ENCODE data around the gene TRAF4.

Gene TRAF4

DNA sequence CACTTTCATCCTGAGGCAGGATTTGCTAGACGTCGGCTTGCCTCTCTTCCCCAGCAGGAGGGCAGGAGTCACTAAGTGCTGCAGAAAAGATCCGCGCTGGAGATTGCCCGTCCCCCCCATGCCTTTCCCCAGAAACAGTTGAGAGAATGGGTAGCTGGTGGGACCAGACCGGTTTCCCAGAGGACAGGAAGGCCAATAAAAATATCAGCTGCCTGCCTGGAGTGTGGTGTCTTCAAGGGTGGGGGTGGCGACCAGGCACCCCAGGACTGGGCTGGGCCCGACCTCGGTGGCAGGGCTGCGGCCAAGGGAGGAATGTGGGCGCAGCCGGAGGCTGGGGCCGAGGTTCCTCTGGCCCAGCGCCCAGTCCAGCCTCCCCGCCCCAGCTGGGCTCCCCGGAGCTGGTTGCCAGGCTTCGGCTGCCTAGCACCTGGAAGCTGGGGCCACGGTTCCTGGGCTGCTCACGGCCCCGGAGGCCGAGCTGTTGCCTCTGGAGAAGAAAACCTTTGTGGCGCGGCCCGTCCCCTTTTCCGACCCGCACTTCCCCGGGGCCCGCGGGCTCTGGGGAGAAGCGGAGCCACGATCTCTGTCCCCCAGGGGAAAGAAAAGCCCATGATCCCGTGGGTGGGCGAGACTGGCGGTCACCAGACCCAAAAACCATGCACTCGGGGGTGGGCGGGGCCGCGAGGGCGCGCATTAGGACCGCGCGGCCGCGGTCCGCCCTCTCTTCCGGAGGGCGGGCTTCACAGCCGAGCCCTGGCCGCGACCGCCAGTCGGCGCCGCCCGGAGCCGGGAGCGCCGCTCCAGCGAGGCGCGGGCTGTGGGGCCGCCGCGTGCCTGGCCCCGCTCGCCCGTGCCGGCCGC, at the start of gene TRAF4:
Gene TRAF4, plus strand, starts transcription at position 769 of the 861 bp plus-strand sequence. CDS start 102 bp downstream, outside the sequence.
- H3K4me3 ChIP-seq (replicated peaks in 1 of 2; ENCODE audit: low read depth in 2 of 2, low read length in 2 of 2): peak within 1 kb of the TSS; percentile 68 to 82
- TF ChIP-seq, protein P1, sequence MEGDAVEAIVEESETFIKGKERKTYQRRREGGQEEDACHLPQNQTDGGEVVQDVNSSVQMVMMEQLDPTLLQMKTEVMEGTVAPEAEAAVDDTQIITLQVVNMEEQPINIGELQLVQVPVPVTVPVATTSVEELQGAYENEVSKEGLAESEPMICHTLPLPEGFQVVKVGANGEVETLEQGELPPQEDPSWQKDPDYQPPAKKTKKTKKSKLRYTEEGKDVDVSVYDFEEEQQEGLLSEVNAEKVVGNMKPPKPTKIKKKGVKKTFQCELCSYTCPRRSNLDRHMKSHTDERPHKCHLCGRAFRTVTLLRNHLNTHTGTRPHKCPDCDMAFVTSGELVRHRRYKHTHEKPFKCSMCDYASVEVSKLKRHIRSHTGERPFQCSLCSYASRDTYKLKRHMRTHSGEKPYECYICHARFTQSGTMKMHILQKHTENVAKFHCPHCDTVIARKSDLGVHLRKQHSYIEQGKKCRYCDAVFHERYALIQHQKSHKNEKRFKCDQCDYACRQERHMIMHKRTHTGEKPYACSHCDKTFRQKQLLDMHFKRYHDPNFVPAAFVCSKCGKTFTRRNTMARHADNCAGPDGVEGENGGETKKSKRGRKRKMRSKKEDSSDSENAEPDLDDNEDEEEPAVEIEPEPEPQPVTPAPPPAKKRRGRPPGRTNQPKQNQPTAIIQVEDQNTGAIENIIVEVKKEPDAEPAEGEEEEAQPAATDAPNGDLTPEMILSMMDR (IDR thresholded peaks at IDR 0.05; ENCODE audit: low read depth, low read length): peak; percentile 14

GRCh38 chr17:28698253-28698941, 45.4 kb upstream of the TRAF4 start:
- no peak for DNase-seq (ENCODE audit: low read depth in 2 of 2)
- TF ChIP-seq, protein P1 (IDR thresholded peaks at IDR 0.05; ENCODE audit: low read depth, low read length): no peak
- no peak overlapping the region for H3K4me3 ChIP-seq (replicated peaks in 1 of 2; ENCODE audit: low read depth in 2 of 2, low read length in 2 of 2)

More for the DNA sequence above, at the start of gene TRAF4:
- peak; percentile 83 to 86 for DNase-seq (ENCODE audit: low read depth in 2 of 2)

- TF ChIP-seq, protein P1 (IDR thresholded peaks at IDR 0.05; ENCODE audit: low read depth, low read length): no peak
- DNase-seq (ENCODE audit: low read depth in 2 of 2): no peak
- no peak overlapping the region for H3K4me3 ChIP-seq (replicated peaks in 1 of 2; ENCODE audit: low read depth in 2 of 2, low read length in 2 of 2)
Measured at GRCh38 chr17:28700278-28700677, 43.5 kb upstream of the TRAF4 start.

DNA sequence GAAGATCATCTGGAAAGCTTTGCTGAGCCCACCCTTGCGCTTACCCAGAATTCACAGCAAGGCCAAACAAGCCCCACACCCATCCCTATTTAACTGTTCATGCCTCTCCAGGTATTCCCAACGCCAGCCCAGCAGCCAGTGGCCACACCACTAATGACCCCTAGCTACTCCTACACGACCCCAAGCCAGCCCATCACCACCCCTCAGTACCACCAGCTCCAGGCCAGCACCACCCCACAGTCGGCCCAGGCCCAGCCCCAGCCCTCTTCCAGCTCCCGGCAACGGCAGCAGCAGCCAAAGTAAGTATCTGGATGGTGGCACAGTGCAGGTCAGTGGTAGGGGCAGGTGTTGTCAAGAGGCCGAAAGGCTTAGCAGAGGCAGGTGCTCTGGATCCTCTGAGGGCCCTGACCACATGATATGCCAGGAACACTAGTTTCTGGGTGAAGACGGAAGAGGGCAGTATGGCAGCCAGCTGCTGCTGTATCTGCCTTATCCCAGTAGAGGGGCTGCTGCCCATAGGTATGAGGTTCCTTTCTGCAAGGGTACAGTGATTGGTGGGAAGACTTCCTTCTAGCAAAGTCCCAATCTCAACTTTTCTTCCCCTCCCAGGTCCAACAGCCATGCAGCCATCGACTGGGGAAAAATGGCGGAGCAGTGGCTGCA, 42.9 kb upstream of the TRAF4 start:
- TF ChIP-seq, protein P1 (IDR thresholded peaks at IDR 0.05; ENCODE audit: low read depth, low read length): no peak
- no peak overlapping the region for H3K4me3 ChIP-seq (replicated peaks in 1 of 2; ENCODE audit: low read depth in 2 of 2, low read length in 2 of 2)
- DNase-seq (ENCODE audit: low read depth in 2 of 2): no peak

DNA sequence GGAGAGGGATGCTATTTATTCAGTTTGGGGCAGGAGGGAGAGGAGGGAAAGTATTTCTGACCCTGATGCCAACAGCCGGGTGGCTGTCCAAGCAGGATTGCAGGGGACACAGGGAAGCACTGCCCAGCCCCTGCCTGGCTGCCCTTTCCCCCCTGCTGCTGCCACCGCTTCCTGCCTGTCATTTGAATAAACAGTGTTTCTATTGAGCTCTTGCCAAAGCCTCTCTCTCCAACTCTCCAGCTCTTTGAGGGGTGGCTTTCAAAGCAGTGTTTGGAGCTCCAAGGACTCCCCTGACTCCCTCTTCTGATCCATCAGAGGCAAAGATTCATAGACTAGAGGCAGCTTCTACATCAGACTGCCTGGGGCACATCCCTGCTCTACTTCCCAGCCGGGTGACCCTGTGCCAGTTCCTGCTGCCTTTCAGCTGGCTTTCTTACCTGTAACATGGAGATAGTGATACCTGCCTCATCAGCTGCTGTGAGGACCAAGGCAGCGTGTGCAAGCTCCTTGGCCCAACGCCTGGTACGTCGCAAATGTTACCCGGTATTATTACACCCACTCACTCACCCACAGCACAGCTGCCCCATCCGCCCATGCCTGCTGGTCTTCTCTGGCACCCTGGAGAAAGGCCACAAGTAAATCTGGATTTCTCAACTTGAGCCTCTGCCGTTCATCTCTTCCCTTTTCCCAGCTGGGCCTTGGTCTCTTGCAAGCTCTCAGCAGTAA, 41.6 kb upstream of the TRAF4 start:
- H3K4me3 ChIP-seq (replicated peaks in 1 of 2; ENCODE audit: low read depth in 2 of 2, low read length in 2 of 2): no peak overlapping the region
- DNase-seq (ENCODE audit: low read depth in 2 of 2): no peak
- TF ChIP-seq, protein P1 (IDR thresholded peaks at IDR 0.05; ENCODE audit: low read depth, low read length): no peak

- no peak for DNase-seq (ENCODE audit: low read depth in 2 of 2)
- TF ChIP-seq, protein P1 (IDR thresholded peaks at IDR 0.05; ENCODE audit: low read depth, low read length): no peak
- no peak overlapping the region for H3K4me3 ChIP-seq (replicated peaks in 1 of 2; ENCODE audit: low read depth in 2 of 2, low read length in 2 of 2)
Measured at GRCh38 chr17:28702752-28703150, 41.1 kb upstream of the TRAF4 start.

Measured in cardiac fibroblast (primary cell).